ENCODE results near the gene ARL15.

DNA sequence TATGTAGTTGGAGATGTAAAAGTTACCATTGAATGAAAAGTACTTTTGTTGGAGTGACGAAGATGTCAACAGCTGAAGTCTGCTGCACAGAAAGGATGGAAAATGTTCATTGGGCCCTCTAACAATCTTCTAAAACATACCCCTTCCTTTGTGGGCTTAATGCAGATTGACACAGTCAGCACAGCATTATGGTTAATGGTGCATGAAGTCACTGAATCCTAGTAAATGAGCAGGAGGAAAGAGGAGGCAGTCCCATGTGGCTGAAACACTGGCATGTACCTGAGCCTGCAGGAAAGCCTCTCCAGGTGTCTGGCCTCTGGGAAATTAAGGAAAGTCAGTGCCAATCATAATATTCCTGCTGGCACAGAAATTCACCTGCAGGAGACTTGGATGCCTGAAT is 153.8 kb downstream of the ARL15 start:
- TF ChIP-seq POLR2A (IDR thresholded peaks at IDR 0.05): no peak
- TF ChIP-seq, protein P1, sequence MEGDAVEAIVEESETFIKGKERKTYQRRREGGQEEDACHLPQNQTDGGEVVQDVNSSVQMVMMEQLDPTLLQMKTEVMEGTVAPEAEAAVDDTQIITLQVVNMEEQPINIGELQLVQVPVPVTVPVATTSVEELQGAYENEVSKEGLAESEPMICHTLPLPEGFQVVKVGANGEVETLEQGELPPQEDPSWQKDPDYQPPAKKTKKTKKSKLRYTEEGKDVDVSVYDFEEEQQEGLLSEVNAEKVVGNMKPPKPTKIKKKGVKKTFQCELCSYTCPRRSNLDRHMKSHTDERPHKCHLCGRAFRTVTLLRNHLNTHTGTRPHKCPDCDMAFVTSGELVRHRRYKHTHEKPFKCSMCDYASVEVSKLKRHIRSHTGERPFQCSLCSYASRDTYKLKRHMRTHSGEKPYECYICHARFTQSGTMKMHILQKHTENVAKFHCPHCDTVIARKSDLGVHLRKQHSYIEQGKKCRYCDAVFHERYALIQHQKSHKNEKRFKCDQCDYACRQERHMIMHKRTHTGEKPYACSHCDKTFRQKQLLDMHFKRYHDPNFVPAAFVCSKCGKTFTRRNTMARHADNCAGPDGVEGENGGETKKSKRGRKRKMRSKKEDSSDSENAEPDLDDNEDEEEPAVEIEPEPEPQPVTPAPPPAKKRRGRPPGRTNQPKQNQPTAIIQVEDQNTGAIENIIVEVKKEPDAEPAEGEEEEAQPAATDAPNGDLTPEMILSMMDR (IDR thresholded peaks at IDR 0.05): no peak

Measured in esophagus squamous epithelium (tissue), 4 donors.